OCI-LY3 (cell line): ENCODE measurements around the gene MARK1.

Experiments used
- H2AFZ ChIP-seq: fragments of 200-600, 300-600 bp; shearing (Covaris generic); 2 replicates; pipeline ENCODE4 v1.6.0; 2014; ENCODE audit warnings: antibody characterized with exemption, low read depth, low read length
- H3K27ac ChIP-seq: fragments of 200-600, 300-600 bp; sonication (generic); 2 replicates; pipeline ENCODE4 v1.5.1; 2014; ENCODE audit warnings: mild to moderate bottlenecking, low read length, moderate library complexity, mixed read lengths
- H3K27me3 ChIP-seq: fragments of 200-600, 300-600 bp; sonication (generic); 2 replicates; pipeline ENCODE4 v1.6.1; 2014; ENCODE audit warnings: low read depth, low read length, mixed read lengths
- H3K36me3 ChIP-seq: fragments of 200-600, 300-600 bp; sonication (generic); replicated peaks from 2 replicates; pipeline ENCODE3; 2014; ENCODE audit warnings: low read depth, low read length, mixed read lengths
- H3K4me1 ChIP-seq: fragments of 300-600, 200-600 bp; sonication (generic); 2 replicates; pipeline ENCODE4 v1.6.1; 2014; ENCODE audit warnings: low read length, mixed read lengths
- H3K4me2 ChIP-seq: fragments of 200-600, 300-600 bp; sonication (generic); 2 replicates; pipeline ENCODE4 v1.6.1; 2014; ENCODE audit warnings: low read length, mixed read lengths
- H3K4me3 ChIP-seq: fragments of 300-600, 200-600 bp; sonication (generic); 2 replicates; pipeline ENCODE4 v1.5.1; 2014; ENCODE audit warnings: antibody characterized with exemption, mild to moderate bottlenecking, low read length, moderate library complexity
- H3K79me2 ChIP-seq: fragments of 300-600, 200-600 bp; shearing (Covaris generic); 2 replicates; pipeline ENCODE4 v1.6.1; 2014; ENCODE audit warnings: mild to moderate bottlenecking, low read length, mixed read lengths
- H3K9ac ChIP-seq: fragments of 300-600, 200-600 bp; shearing (Covaris generic); 2 replicates; pipeline ENCODE4 v1.6.0; 2014; ENCODE audit warnings: mild to moderate bottlenecking, low read length, moderate library complexity
- H3K9me3 ChIP-seq: fragments of 200-600, 300-600 bp; shearing (Covaris generic); 2 replicates; pipeline ENCODE4 v1.6.1; 2014; ENCODE audit warnings: low read length, mixed read lengths; ENCODE audit not compliant: insufficient read depth
- H4K20me1 ChIP-seq: fragments of 200-600, 300-600 bp; sonication (generic); 2 replicates; pipeline ENCODE4 v1.6.1; 2016; ENCODE audit warnings: low read length, mixed read lengths; ENCODE audit not compliant: insufficient read depth
- EZH2phosphoT487 ChIP-seq: fragments of 200-600 bp; shearing (Covaris generic); IDR thresholded peaks from 2 replicates; pipeline ENCODE4 v1.6.1; 2018; ENCODE audit warnings: antibody characterized with exemption, mixed run types, low read depth
- TF ChIP-seq, protein P1 (sequence below): fragments of 200-600, 300-600 bp; sonication (generic); IDR thresholded peaks from 2 replicates; pipeline ENCODE4 v1.5.1; 2014; ENCODE audit warnings: antibody characterized with exemption, low read length, low read depth

MARK1 gene

DNA sequence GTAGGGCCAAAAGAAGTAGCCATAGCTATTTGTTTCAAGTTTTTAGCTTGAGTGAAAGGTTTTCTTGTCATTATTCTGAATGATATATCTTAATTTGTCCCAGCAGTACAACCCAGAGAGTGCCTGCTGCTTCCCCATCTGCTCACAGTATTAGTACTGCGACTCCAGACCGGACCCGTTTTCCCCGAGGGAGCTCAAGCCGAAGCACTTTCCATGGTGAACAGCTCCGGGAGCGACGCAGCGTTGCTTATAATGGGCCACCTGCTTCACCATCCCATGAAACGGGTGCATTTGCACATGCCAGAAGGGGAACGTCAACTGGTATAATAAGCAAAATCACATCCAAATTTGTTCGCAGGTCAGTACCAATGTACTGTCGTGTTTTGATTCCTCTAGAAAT lies 125.1 kb downstream of the MARK1 start:
- Histone ChIP-seq H3K79me2 (no peaks in the 10 kb centered on the region), H3K4me1 (peaks cover 47% of the 10 kb centered on the region), H3K9ac (no peak overlapping the region), H3K27me3 (no peaks in the 10 kb centered on the region), H3K36me3 (peaks cover 4% of the 10 kb centered on the region), H3K9me3 (no peaks in the 10 kb centered on the region), H3K4me2 (no peak overlapping the region), H2AFZ (no peak overlapping the region), H3K27ac (no peak overlapping the region), H4K20me1 (no peaks in the 10 kb centered on the region), H3K4me3 (no peak overlapping the region)
- TF ChIP-seq, protein P1, sequence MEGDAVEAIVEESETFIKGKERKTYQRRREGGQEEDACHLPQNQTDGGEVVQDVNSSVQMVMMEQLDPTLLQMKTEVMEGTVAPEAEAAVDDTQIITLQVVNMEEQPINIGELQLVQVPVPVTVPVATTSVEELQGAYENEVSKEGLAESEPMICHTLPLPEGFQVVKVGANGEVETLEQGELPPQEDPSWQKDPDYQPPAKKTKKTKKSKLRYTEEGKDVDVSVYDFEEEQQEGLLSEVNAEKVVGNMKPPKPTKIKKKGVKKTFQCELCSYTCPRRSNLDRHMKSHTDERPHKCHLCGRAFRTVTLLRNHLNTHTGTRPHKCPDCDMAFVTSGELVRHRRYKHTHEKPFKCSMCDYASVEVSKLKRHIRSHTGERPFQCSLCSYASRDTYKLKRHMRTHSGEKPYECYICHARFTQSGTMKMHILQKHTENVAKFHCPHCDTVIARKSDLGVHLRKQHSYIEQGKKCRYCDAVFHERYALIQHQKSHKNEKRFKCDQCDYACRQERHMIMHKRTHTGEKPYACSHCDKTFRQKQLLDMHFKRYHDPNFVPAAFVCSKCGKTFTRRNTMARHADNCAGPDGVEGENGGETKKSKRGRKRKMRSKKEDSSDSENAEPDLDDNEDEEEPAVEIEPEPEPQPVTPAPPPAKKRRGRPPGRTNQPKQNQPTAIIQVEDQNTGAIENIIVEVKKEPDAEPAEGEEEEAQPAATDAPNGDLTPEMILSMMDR = no peak
- TF ChIP-seq EZH2phosphoT487 = no peak

- Histone ChIP-seq H2AFZ (peak overlapping the region; percentile 39), H3K4me2 (peak overlapping the region; percentile 78), H3K36me3 (peaks cover 4% of the 10 kb centered on the region), H3K27ac (peak overlapping the region; percentile 17; the same call in 1 of the 2 replicates), H3K9ac (peak overlapping the region; percentile 5; the same call in 1 of the 2 replicates), H3K9me3 (no peaks in the 10 kb centered on the region), H3K27me3 (no peaks in the 10 kb centered on the region), H3K4me1 (peaks cover 46% of the 10 kb centered on the region), H4K20me1 (no peaks in the 10 kb centered on the region), H3K4me3 (peak overlapping the region; percentile 47), H3K79me2 (no peaks in the 10 kb centered on the region)
- TF ChIP-seq, protein P1 = no peak
- no peak for TF ChIP-seq EZH2phosphoT487
Observed at GRCh38 chr1:220655509-220655908, 127.6 kb downstream of the MARK1 start.

DNA sequence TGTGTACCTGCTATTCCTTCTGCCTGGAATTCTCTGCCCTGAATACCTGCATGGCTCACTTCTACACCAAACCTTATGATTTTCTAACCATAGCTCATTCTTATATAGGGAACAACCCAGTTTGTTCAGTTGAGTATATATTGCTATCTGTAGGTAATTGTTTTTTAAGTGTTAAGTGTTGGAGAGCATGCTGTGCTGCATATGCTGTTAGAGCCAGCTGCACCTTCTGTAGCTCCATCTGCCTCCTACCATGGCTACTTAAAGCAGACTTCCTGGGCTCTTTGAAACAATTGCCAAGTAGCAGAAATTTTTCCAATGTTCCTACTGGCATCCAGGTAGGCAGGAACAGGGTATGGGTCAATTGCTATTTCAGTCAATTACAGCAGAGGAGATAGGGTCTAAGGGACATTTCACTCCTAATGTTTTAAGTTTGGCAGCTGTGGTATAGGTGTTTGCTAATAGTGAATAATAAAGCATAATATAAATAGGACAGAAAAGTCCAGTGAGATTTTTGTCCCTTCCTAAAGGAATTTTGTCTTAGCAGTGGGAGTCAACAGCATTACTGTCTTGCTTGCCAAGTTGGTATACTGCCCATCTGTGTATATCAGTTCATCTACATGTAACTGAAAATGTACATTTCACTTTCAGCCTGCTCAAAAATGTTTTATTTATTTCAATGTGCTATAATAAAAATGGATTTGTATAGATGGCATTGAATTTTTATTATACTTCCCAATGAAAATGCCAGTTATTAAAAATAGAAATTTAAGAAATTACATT lies 128.2 kb downstream of the MARK1 start:
- Histone ChIP-seq H3K4me3 (peak overlapping the region; percentile 47; the same call in 1 of the 2 replicates), H2AFZ (no peak overlapping the region), H3K9ac (no peak overlapping the region), H3K27ac (peak overlapping the region; percentile 17; the same call in 1 of the 2 replicates), H3K36me3 (peaks cover 4% of the 10 kb centered on the region), H4K20me1 (no peaks in the 10 kb centered on the region), H3K4me1 (peaks cover 40% of the 10 kb centered on the region), H3K79me2 (no peaks in the 10 kb centered on the region), H3K4me2 (peak overlapping the region; percentile 78), H3K27me3 (no peaks in the 10 kb centered on the region), H3K9me3 (no peaks in the 10 kb centered on the region)
- TF ChIP-seq EZH2phosphoT487 = no peak
- TF ChIP-seq, protein P1 = no peak

- Histone ChIP-seq H3K4me2 (no peak overlapping the region), H3K4me1 (no peaks in the 10 kb centered on the region), H4K20me1 (no peaks in the 10 kb centered on the region), H2AFZ (no peak overlapping the region), H3K4me3 (no peak overlapping the region), H3K9ac (no peak overlapping the region), H3K36me3 (no peaks in the 10 kb centered on the region), H3K27ac (no peak overlapping the region), H3K79me2 (no peaks in the 10 kb centered on the region), H3K9me3 (peaks cover 6% of the 10 kb centered on the region; the same call in 1 of the 2 replicates), H3K27me3 (no peaks in the 10 kb centered on the region)
- TF ChIP-seq, protein P1 = no peak
- no peak for TF ChIP-seq EZH2phosphoT487
Observed at GRCh38 chr1:220666349-220666748, 138.4 kb downstream of the MARK1 start.
